Measurements from ENCODE around the gene PLA2G6. TPM values are rescaled to one million over a fixed set of nuclear protein-coding genes. Genes with fewer than 3 reads are reported as not detected.

Gene PLA2G6
- total and polyA plus RNA-seq, 2 experiments from 2014 or later, result 28.2 to 30.2 TPM

GRCh38 chr22:38135133-38135706, 46.4 kb downstream of the PLA2G6 start:
- no peaks in the 10 kb centered on the region for H3K36me3 ChIP-seq (replicated peaks; ENCODE audit: insufficient read depth, low read depth)

GRCh38 chr22:38133331-38133730, 48.3 kb downstream of the PLA2G6 start:
- Histone ChIP-seq H3K9me3 (ENCODE audit: low read depth) (no peaks in the 10 kb centered on the region), H3K4me2 (no peak overlapping the region), H4K20me1 (ENCODE audit: insufficient read depth, poor library complexity, severe bottlenecking) (no peaks in the 10 kb centered on the region), H3K36me3 (replicated peaks; ENCODE audit: insufficient read depth, low read depth) (no peaks in the 10 kb centered on the region), H3K27me3 (no peaks in the 10 kb centered on the region), H3K79me2 (no peaks in the 10 kb centered on the region), H3K27ac (no peak overlapping the region), H3K4me1 (ENCODE audit: insufficient read depth) (no peaks in the 10 kb centered on the region), H2AFZ (no peak overlapping the region), H3K4me3 (no peak overlapping the region), H3K9me2 (replicated peaks; ENCODE audit: insufficient read depth) (no peaks in the 10 kb centered on the region)
- WGBS (ENCODE audit: low lambda C conversion rate, missing lambda C conversion rate), result 92% methylated on average over 4 of the region's 4 CpGs
- TF ChIP-seq CTCF (IDR thresholded peaks at IDR 0.05; ENCODE audit: poor library complexity) (no peak), EZH2 (IDR thresholded peaks at IDR 0.05; ENCODE audit: borderline replicate concordance) (no peak), EZH2phosphoT487 (IDR thresholded peaks at IDR 0.05; ENCODE audit: low read depth, severe bottlenecking, unreplicated experiment) (no peak)
- no peak for DNase-seq (ENCODE audit: low spot score)

More at GRCh38 chr22:38135133-38135706, 46.4 kb downstream of the PLA2G6 start:
- no peak overlapping the region for H3K4me3 ChIP-seq
- H4K20me1 ChIP-seq (ENCODE audit: insufficient read depth, poor library complexity, severe bottlenecking), result no peaks in the 10 kb centered on the region
- no peak for TF ChIP-seq EZH2phosphoT487 (IDR thresholded peaks at IDR 0.05; ENCODE audit: low read depth, severe bottlenecking, unreplicated experiment)
- no peak for TF ChIP-seq EZH2 (IDR thresholded peaks at IDR 0.05; ENCODE audit: borderline replicate concordance)
- no peak for TF ChIP-seq CTCF (IDR thresholded peaks at IDR 0.05; ENCODE audit: poor library complexity)
- no peak for DNase-seq (ENCODE audit: low spot score)
- H3K9me2 ChIP-seq (replicated peaks; ENCODE audit: insufficient read depth), result no peaks in the 10 kb centered on the region
- 79% methylated on average over 4 of the region's 4 CpGs for WGBS (ENCODE audit: low lambda C conversion rate, missing lambda C conversion rate)
- H3K9me3 ChIP-seq (ENCODE audit: low read depth), result no peaks in the 10 kb centered on the region
- H3K79me2 ChIP-seq, result no peaks in the 10 kb centered on the region
- H2AFZ ChIP-seq, result no peak overlapping the region
- no peak overlapping the region for H3K27ac ChIP-seq
- no peaks in the 10 kb centered on the region for H3K4me1 ChIP-seq (ENCODE audit: insufficient read depth)
- H3K4me2 ChIP-seq, result no peak overlapping the region
- no peaks in the 10 kb centered on the region for H3K27me3 ChIP-seq

DNA sequence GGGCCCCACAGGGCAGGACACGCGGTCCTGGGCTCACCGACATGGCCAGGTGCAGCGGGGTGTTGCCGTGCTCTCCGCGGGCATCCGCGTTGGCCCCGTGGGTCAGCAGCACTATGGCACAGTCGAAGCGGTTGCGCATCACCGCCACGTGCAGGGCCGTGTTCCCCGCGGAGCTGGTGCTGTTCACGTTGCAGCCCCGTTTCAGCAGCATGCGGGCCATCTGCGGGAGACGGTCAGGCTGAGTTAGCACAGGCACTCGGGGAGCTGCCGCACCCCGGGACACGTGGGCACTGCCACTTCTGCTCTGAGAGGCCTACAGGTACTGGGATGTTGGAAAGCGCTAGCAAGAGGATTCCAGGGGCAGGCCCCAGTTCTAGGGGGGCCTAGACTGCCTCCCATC, 48.8 kb downstream of the PLA2G6 start:
- no peak for DNase-seq (ENCODE audit: low spot score)
- 94% methylated on average over 27 of the region's 28 CpGs for WGBS (ENCODE audit: low lambda C conversion rate, missing lambda C conversion rate)
- H3K36me3 ChIP-seq (replicated peaks; ENCODE audit: insufficient read depth, low read depth), result no peaks in the 10 kb centered on the region
- no peaks in the 10 kb centered on the region for H3K9me2 ChIP-seq (replicated peaks; ENCODE audit: insufficient read depth)
- TF ChIP-seq CTCF (IDR thresholded peaks at IDR 0.05; ENCODE audit: poor library complexity) (no peak), EZH2 (IDR thresholded peaks at IDR 0.05; ENCODE audit: borderline replicate concordance) (no peak), EZH2phosphoT487 (IDR thresholded peaks at IDR 0.05; ENCODE audit: low read depth, severe bottlenecking, unreplicated experiment) (no peak)
- H3K4me2 ChIP-seq, result no peak overlapping the region
- no peak overlapping the region for H2AFZ ChIP-seq
- H3K9me3 ChIP-seq (ENCODE audit: low read depth), result no peaks in the 10 kb centered on the region
- H3K4me1 ChIP-seq (ENCODE audit: insufficient read depth), result no peaks in the 10 kb centered on the region
- H3K4me3 ChIP-seq, result no peak overlapping the region
- H4K20me1 ChIP-seq (ENCODE audit: insufficient read depth, poor library complexity, severe bottlenecking), result no peaks in the 10 kb centered on the region
- no peaks in the 10 kb centered on the region for H3K79me2 ChIP-seq
- H3K27ac ChIP-seq, result no peak overlapping the region
- H3K27me3 ChIP-seq, result no peaks in the 10 kb centered on the region

Measured in hepatocyte (in vitro differentiated cells).